ENCODE measurements around the gene EIF2D.
"Not testable (repeated sequence)": the region's sequence is repeated elsewhere in the genome, so short reads cannot be mapped to it uniquely, and the experiment has no call there.

EIF2D gene

GRCh38 chr1:206635080-206635977 is 23.1 kb upstream of the EIF2D start, which contains the start of gene DYRK3:
TSS of gene DYRK3 (plus strand) at chr1:206635536. CDS start at chr1:206635704, 168 bp downstream.
- DNase-seq: peak; percentile 33 to 92 (median 78)

- DNase-seq: peak; percentile 7 to 82 (median 68)
Observed at GRCh38 chr1:206634365-206635079, 22.3 kb upstream of the EIF2D start.

GRCh38 chr1:206633708-206634121 is 21.4 kb upstream of the EIF2D start:
- DNase-seq: no peak

- DNase-seq: peak in 1 of 14 donors; percentile 4
Observed at GRCh38 chr1:206631085-206631509, 18.8 kb upstream of the EIF2D start.

- no peak for DNase-seq
Observed at GRCh38 chr1:206628916-206629315, 16.7 kb upstream of the EIF2D start.

- DNase-seq: not testable (repeated sequence)
Observed at GRCh38 chr1:206626396-206626795, 14.1 kb upstream of the EIF2D start.

GRCh38 chr1:206609229-206609991 is 2.9 kb downstream of the EIF2D start:
- no peak for DNase-seq

GRCh38 chr1:206608108-206608698 is 4.1 kb downstream of the EIF2D start:
- peak in 1 of 14 donors; percentile 11 for DNase-seq

- no peak for DNase-seq
Observed at GRCh38 chr1:206606867-206607266, 5.4 kb downstream of the EIF2D start.

GRCh38 chr1:206604861-206605260 is 7.4 kb downstream of the EIF2D start:
- DNase-seq: no peak

GRCh38 chr1:206600527-206600926 is 11.7 kb downstream of the EIF2D start:
- no peak for DNase-seq

- no peak for DNase-seq
Observed at GRCh38 chr1:206596319-206596666, 16.0 kb downstream of the EIF2D start.

GRCh38 chr1:206595581-206596318 is 16.5 kb downstream of the EIF2D start:
- no peak for DNase-seq

GRCh38 chr1:206593351-206593925 is 18.8 kb downstream of the EIF2D start:
- DNase-seq: peak in 1 of 14 donors; percentile 21

GRCh38 chr1:206591696-206592095 is 20.6 kb downstream of the EIF2D start:
- no peak for DNase-seq

GRCh38 chr1:206591226-206591625 is 21.0 kb downstream of the EIF2D start:
- no peak for DNase-seq

GRCh38 chr1:206590025-206590758 is 22.1 kb downstream of the EIF2D start:
- DNase-seq: no peak

GRCh38 chr1:206589206-206589605 is 23.1 kb downstream of the EIF2D start:
- no peak for DNase-seq

GRCh38 chr1:206588492-206588891 is 23.8 kb downstream of the EIF2D start:
- no peak for DNase-seq

GRCh38 chr1:206587904-206588303 is 24.4 kb downstream of the EIF2D start:
- DNase-seq: no peak

Measured in C1 segment of cervical spinal cord (tissue), 14 donors.